SK-N-MC (cell line): Measurements from ENCODE around the gene TASP1.

Experiments
- EZH2 ChIP-seq: fragments of 200-600 bp; sonication (generic); IDR thresholded peaks from one replicate; pipeline ENCODE4 v1.6.1; 2017; ENCODE audit warnings: antibody characterized with exemption
- POLR2AphosphoS5 ChIP-seq: IDR thresholded peaks from 2 replicates; pipeline ENCODE4 v1.6.1; 2012; ENCODE audit warnings: mild to moderate bottlenecking, low read depth, low read length, borderline replicate concordance

DNA sequence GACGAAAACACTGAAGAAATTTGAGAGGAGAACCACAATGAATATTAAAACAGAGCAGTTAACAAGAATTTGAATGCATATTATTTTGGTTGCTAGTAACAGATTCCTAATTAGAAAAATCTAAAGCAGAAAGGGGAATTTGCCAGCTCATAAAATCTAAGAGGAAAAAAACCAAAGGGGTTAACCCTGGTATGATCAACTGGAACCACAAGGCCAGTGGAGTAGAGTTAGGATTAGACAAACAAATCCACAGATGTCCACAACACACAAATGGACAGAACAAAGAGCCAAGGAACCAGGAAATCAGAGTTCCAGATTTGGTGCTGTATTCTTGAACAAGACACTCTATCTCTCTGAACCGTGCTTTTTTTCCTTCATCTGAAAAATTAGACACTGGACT lies 195.0 kb downstream of the TASP1 start:
- TF ChIP-seq POLR2AphosphoS5 (no peak), EZH2 (no peak)
